Kidney epithelial cell (primary cell): ENCODE results near the gene IPO5. TPM values are rescaled to one million over a fixed set of nuclear protein-coding genes. Genes with fewer than 3 reads are reported as not detected.
A peak's percentile ranks its signal among the peaks of the same experiment; 100 is the strongest.

ENCODE experiments used
- DNase-seq: peaks from one replicate; pipeline ENCODE4 v3.0.0-alpha.2; 2010; ENCODE audit warnings: low read depth
- H3K27me3 ChIP-seq: 2 replicates; pipeline ENCODE4 v1.6.0; 2011; ENCODE audit warnings: low read length; ENCODE audit not compliant: control insufficient read depth, insufficient read depth
- H3K36me3 ChIP-seq: 2 replicates; pipeline ENCODE4 v1.5.1; 2011; ENCODE audit warnings: low read length; ENCODE audit not compliant: control insufficient read depth, insufficient read depth
- H3K4me3 ChIP-seq: 2 replicates; pipeline ENCODE4 v1.5.1; 2011; ENCODE audit warnings: low read depth, mild to moderate bottlenecking, control low read depth, low read length
- CTCF ChIP-seq: IDR thresholded peaks from 2 replicates; pipeline ENCODE4 v1.5.1; 2011; ENCODE audit warnings: mild to moderate bottlenecking, moderate library complexity, low read length, control low read depth, inconsistent platforms; ENCODE audit not compliant: insufficient read depth, poor library complexity, severe bottlenecking
- total RNA-seq: library from RNA; depleted of rRNA; stranded (reverse); fragments of >200 nt; gene quantifications from 2 replicates; pipeline ENCODE4 v1.2.3, GENCODE V29; 2015

The IPO5 gene
- total RNA-seq, 1 donor from 2014 or later: 144 TPM

GRCh38 chr13:97978651-97979050 lies 25.2 kb downstream of the IPO5 start:
- Histone ChIP-seq H3K4me3 (peak overlapping the region; percentile 13), H3K36me3 (no peaks in the 10 kb centered on the region), H3K27me3 (no peaks in the 10 kb centered on the region)
- no peak for TF ChIP-seq CTCF
- DNase-seq: no peak

DNA sequence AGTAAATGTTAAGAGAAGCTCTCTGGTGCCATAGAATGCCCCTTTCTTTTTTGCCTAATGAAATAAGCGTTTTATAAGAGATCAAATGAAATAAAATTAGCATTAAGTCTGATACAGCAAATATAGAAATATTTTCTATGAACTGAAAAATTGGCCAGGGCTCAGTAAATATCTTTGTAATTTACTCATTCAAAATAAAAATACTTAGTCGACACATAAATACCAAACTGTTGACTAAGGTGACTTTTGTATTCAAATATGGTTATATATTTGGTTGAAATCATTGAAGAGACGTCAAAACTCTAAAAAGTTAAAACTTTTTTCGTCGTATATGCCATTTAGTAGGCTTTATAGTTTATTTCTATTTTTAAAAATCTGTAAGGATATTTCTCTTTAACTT lies 25.6 kb downstream of the IPO5 start:
- no peak for TF ChIP-seq CTCF
- Histone ChIP-seq H3K27me3 (no peaks in the 10 kb centered on the region), H3K4me3 (no peak overlapping the region), H3K36me3 (no peaks in the 10 kb centered on the region)
- DNase-seq: no peak

DNA sequence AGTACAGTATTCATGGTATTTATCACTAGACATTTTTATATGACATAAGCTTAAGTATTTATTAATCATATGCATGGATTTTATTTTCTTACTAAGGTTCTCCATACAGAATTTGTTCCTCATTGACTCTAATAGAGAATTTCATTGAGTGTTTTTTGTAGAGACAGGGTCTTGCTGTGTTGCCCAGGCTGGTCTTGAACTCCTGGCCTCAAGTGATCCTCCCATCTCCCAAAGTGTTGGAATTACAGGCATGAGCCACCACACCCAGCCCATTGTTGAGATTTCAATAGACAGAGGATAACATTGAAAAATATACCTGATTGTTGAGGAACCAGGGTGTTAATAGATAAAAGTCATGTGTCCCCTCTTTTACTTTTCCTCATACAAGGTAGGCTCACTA lies 26.1 kb downstream of the IPO5 start:
- no peaks in the 10 kb centered on the region for H3K27me3 ChIP-seq
- no peak for TF ChIP-seq CTCF
- H3K4me3 ChIP-seq: no peak overlapping the region
- no peaks in the 10 kb centered on the region for H3K36me3 ChIP-seq
- no peak for DNase-seq

GRCh38 chr13:97982286-97982685 lies 28.8 kb downstream of the IPO5 start:
- DNase-seq: no peak
- no peaks in the 10 kb centered on the region for H3K36me3 ChIP-seq
- TF ChIP-seq CTCF: no peak

DNA sequence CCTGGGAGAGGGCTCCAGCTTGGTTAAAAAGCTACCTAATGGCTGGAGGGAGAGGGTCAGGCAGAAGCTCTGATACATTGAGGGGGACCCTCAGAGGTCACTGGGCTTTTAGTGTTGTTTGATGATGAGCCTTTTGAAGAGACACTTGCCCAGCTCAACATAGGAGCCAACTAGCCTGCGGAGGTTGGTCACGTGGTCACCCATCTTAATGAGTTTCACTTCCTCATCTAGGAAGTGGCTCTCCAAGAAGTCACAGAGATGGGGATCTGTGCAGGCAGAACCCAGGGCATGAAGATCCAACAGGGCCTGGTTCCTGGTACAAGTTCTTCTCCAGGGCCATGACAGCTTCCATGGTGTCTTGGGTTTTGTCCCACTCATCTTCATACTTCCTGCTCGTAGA lies 33.4 kb downstream of the IPO5 start:
- no peaks in the 10 kb centered on the region for H3K36me3 ChIP-seq
- no peak overlapping the region for H3K4me3 ChIP-seq
- no peaks in the 10 kb centered on the region for H3K27me3 ChIP-seq
- no peak for DNase-seq
- no peak for TF ChIP-seq CTCF

More at GRCh38 chr13:97982286-97982685, 28.8 kb downstream of the IPO5 start:
- Histone ChIP-seq H3K4me3 (no peak overlapping the region), H3K27me3 (no peaks in the 10 kb centered on the region)

DNA sequence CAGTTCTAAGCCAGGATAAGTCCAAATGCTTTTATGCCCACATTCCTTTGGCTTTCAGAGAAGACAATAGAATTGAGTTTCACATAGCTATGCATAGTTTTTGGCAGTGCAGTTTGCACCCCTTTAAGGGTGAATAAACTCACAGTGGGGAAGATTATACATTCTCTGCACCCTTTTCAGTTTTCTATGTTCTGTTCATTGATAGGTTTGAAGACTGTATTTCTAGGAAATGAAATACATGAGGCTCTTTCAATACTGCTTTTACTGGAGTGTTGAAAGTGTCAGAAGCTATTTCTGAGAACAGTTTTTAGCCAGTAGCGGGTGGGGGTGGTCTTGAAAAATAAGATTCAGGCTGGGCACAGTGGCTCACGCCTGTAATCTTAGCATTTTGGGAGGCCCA lies 46.2 kb downstream of the IPO5 start:
- DNase-seq: no peak
- Histone ChIP-seq H3K27me3 (no peaks in the 10 kb centered on the region), H3K4me3 (no peak overlapping the region), H3K36me3 (peaks cover 2% of the 10 kb centered on the region)
- no peak for TF ChIP-seq CTCF
